NOMO-1 (cell line): Measurements from ENCODE around the gene OPA3.

Source experiments
- DNase-seq, 2 experiments: peaks; one replicate each; lab custom pipeline; 2025; ENCODE audit not compliant: unreplicated experiment in 2 of 2; lab: John Stamatoyannopoulos, UW

The OPA3 gene

DNA sequence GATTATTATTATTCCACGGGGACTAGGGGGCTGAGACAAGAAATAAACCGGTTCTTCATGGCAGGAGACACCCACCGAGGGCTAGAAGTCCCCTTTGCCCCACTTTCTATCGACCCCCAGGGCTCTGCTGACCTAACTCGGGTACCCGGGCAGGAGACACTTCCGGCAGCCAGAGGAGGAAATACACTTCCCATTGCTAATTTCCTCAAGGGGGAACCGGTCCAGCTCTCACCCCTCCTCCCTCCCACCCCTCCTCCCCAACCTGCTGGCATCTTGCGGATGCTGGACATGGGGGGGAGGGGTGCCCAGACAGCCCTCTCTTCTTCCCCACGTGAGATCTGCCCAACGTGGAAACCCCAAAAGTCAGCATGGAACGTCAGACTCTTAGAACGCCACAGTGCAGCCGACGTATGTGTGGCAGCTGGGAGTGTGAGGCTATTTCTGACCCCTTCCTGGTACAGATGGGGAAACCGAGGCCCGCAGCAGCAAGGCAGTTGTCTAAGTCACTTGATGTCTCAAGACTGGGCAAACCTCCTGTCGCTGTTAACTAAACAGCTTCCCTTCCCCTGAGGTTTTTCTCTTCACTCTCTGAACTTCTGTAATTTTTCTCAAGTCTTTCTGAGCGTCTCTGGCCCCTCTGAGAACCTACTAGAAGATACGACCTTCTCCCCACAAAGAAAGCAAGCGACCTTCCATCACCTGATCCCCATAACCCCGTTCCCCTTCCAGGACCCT lies 13.8 kb upstream of the OPA3 start:
- DNase-seq, result peak in 1 of 2 experiments; percentile 53

DNA sequence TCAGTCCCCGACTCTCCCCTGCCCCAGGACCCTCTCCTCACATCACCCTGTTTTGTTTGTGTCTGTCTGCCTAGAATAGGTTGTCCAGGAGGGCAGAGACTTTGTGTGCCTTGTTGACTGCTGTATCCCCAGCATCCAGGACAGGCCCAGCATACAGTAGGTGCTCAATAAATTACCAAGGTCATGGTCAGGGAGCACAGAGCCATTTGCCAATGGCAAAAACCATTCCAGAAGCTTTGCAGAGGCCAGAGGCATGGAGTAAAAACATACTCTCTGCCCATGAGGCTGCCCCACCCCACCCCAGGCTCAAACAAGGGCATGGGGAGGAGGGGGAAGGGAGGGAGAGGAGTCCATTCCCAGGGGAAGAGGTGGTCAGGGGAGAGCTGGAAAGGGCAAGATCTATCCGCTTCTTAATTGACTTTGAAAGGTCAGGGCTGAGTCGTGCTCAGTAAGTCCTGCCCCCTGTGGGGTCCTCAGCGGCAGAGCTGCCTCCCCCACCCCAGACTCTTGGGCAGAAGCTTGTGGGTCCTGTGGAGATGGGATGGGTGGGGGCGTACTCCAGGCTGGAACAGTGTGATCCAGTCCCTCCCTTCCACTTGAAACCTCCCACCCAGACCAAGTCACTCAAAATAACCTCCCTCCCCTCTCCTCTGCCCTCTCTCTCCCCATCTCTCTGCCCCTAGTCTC lies 13.0 kb upstream of the OPA3 start:
- DNase-seq, result no peak

DNA sequence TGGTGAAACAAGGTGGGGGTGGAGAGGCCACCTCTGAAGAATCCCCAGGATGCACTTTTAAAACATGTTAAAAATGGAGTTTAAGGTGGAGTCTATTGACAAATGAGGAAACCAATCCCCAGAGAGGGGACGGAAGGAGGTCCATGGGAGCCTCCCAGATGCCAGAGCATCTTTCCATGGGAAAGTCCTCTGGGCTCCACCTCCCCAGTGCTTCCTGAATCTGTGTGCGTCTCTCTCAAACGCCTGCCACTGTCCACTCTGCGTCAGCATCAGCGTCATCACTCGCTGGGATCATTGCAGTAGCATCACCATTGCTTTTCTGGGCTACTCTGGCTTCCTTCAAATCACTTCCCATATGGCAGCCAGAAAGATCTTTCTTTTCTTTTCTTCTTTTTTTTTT lies 11.2 kb upstream of the OPA3 start:
- no peak for DNase-seq

DNA sequence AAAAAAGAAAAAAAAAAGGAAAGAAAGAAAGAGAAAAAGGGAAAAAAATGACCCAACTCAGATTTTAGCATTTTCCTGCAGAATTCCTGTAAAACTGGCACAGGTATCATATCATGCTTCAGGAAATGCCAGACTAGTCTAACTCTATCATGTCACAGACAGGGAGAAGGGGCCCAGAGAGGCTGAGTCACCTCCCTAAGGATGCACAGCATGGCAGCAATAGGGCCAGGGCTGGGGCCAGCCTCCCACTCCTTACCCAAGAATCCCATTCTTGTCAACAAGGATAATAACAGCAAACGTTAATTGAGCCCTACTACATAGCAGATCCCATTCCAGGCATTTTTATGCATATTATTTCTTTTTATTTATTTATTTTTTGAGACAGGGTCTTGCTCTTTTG lies 8.9 kb upstream of the OPA3 start:
- DNase-seq, result no peak

DNA sequence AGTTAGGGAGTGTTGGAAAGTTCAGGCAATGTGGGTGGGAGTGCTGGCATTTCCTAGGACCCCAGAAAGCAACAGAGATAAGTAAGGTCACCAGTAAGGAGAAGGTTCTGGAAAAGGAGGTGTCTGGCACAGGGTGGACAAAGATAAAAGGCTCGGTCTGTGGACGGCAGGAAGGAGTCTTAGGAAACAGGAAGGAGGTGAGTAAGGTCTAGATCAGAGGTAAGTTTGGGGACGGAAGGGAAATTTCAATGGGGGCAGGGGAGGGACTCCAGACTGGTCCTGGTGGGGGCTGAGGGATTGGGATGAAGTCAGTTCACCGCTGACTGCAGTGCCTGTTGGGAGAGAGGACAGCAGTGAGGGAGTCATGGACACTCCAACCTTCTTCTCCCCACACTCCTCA lies 7.8 kb upstream of the OPA3 start:
- DNase-seq, result no peak

DNA sequence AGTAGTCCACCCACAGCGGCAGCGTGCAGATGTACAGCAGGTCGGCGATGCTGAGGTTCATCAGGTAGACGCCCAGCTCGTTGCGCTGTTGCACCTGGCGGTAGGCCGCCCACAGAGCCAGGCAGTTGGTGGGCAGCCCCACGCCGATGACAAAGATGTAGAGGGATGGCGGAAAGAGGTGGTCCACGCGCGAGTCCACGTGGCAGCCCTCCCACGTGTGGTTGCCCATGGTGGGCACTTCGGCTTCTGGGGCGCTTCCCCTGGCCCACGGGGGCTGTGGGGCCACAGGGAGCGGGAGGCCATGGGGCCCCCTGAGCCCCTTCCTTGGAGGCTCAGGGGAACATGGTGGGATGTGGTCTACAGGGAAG lies 7.0 kb upstream of the OPA3 start:
- no peak for DNase-seq

DNA sequence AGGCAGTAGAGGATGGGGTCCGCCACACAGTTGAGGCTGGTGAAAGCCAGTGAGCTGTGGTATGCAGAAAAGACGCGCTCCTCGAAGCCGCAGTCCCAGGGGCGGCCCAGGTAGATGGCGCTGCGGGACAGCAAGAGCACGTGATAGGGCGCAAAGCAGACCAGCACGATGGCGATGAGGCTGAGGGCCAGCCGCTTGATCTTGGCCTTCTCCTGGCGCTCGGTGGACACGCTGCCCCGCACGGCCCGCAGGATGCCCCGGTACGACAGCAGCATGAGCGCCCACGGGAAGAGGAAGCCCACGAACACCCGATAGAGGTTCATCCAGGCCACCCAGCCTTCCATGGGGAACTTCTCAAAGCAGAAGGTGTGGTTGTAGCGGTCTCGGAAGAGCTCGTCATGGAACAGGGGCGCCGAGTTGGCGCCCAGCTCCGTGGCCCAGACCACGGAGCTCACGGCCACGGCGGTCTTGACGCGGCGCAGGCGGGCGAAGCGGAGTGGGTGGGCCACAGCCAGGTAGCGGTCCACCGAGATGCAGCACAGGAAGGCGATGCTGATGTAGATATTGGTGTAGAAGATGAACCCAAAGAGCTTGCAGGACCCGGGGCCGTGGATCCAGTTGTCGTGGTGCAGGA lies 6.5 kb upstream of the OPA3 start:
- DNase-seq, result no peak

DNA sequence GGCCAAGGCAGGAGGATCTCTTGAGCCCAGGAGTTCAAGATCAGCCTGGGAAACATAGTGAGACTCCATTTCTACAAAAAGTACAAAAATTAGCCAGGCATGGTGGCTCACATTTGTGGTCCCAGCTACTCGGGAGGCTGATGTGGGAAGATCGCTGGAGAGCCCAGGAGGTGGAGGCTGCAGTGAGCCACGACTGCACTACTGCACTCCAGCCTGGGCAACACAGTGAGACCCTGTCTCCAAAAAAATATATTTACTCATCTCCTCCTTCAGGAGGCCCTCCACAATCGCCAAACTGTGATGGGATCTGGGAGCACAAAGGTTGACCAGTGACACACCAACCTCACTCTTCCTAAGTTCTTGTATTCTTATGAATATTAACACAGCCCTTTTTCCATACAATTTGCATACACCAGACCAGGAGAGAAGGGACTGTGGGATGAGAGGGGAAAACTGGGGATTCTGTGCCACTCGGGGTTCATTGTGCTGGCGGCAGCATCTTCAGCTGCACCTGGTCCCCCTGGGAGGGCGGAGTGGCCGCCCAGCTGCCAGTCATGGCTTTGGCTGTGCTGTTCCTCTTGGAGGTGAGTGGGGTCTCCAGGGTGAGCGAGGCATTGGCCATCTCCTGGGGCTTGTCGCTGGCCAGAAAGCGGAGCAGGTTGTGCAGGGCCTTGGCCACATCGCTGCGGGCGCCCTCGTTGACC lies 5.8 kb upstream of the OPA3 start:
- no peak for DNase-seq

DNA sequence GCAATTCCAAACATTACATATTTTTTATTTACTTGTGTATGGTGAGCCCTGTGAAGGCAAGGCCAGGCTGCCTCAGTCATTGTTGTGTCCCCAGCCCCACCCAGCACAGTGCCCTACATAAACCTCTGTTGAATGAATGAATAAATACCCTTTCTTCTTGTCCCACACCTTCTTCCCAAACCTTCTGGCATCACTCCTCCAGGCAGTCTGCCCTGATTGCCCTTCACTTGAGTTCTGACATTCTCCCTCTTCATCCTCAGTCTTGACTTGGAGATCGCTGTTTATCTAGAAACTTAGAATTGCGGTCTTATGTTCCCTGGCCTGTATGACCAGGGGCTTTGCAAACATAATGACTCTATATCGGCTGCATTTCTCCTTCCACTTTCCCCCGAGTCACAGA lies 5.2 kb upstream of the OPA3 start:
- DNase-seq, result no peak

DNA sequence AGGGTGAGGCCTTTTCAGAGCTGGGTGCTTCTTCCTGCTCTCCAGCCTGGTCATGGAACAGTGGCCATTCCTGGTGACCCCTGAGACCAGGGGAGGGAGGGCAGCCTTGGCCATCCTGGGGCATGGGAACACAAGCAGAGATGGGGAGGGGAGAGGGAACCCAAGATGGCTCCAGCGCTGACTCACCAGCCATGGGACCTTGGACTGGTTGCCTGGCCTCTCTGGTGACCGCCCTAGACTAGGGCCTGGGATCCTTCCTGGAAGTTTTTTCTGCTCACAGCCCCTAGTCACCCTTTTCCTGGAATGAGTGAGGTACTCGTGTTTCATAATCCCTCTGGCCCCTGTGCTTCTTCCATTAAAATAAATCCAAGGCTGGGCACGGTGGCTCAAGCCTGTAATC lies 3.3 kb upstream of the OPA3 start:
- no peak for DNase-seq

DNA sequence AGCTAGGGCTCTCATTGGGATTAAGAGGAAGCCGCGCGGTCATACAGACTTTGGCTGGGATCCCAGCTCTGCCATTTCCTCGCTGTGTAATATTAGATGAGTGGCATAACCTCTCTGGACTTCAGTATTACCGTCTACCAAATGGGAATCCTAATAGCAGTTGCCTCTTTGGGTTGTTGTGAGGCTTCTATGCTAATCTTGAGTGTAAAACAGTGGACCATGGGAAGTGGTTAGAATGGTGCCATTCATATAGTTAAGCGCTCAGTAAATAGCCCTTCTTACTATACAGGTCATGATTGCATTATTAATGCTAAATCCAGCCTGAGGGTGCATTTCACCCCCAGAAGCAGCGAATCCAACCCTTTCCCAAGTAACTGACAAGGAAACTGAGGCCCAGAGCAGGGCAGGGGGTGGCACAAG lies 566 bp upstream of the OPA3 start:
- no peak for DNase-seq

DNA sequence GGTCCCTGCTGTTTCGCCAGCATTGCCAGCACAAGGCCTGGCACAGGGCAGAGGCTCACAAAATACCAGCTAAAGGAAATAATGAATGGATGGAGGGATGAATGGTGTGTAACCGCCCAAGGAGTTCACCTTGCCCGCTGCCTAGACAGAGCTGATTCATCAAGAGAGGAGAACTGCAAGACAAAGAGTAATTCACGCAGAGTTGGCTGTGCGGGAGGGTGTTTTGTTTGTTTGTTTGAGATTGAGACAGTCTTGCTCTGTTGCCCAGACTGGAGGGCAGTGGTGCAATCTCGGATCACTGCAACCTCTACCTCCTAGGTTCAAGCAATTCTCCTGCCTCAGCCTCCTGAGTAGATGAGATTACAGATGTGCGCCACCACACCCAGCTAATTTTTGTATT lies 3.0 kb downstream of the OPA3 start:
- no peak for DNase-seq

DNA sequence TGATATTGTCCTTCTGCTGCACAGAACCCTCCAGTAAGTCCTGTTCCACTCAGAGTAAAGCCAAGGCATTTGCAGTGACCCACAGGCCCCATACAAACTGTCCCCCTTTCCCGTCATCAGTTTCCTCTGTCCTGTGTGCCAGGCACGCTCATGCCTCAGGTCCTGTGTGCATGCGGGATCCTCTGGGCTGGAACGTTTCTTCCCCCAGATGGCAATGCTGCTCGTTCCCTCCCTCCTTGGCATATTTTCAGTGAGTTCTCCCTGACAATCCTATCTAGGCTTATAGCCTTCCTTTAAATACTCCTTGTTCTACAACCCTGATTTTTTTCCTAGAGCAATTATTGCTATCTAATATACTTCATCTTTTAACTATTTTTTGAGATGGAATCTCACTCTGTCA lies 5.7 kb downstream of the OPA3 start:
- no peak for DNase-seq

DNA sequence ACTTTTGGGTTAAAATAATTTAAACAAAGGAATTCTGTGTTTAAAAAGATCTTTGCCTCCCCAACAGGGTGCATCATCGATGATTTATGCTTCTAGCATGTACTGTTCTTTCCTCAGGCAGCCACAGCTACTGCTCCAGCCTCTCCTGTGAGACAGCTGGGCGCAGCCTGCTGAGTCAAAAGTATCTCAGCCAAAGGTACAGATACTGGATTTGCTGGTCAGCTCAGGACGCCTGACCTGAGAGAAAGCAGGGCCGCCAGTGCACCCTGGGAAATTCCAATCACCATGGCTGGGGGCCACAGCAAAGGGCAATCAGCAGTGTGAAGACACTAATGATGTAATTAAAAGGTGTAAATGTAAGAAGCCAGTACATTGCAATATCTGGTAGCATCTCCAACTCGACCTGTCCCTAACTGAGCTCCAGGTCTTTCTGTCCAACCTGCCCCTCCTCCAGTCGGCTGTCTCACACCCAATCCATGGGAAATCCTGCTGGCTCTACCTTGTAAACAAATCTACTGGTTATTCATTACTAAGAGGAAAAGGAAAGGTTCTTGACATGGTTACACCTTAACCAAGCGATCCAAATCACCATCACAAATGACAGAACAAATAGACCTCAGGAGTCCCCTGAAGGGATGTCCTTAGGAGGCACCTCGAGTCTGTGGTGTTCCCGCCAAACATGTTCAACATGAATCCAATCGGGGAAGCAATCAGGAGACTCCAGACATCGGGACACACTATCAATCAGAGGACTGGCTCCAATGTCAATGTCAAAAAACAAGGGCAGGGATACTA lies 7.3 kb downstream of the OPA3 start:
- no peak for DNase-seq

DNA sequence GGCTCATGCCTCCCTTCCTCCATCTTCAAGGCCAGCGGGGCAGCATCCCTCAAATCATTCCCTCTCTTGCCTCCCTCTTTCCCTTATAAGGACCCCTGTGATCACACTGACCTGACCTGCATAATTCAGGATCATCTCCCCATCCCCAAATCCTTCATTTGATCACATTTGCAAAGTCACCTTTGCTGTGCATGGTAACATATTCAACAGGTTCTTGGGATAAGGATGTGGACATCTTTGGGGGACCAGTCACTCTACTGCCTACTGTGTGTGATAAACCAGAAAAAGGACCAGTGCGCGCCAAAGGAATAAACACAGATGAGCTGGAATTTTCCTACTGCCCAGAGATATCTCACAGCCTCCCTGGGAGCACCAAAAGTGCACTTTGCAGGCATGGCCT lies 7.9 kb downstream of the OPA3 start:
- DNase-seq, result no peak

DNA sequence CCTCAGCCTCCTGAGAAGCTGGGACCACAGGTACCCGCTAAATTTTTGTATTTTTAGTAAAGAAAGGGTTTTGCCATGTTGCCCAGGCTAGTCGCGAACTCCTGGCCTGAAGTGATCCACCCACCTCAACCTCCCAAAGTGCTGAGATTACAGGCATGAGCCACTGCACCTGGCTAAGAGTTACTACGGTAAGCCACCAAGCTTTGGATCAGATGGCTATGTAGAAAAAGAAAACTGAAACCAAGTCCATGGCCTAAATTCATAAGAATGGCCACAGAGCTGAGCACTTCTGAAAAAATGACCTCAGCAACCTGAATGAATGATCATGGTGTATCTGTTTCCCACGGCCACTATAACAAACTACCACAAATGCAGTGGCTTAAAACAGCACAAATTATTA lies 9.4 kb downstream of the OPA3 start:
- no peak for DNase-seq

DNA sequence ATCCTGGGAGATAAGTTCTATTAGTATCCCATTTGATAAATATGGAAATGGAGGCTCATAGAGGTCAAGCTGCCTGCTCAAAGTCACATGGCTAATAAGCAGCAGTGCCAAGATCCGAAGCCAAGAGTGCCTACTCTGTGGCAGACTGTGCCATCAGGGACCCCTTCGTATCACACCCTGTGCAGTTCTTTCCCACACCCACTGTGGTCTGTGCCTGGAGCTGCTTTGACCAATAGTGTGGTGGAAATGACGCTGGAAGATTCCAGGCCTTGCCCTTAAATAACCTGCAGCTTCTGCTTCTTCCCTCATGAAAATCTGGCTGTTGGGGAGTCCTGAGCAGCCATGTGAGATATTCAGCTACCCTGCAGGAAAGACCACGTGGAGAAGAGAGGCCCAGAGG lies 10.1 kb downstream of the OPA3 start:
- DNase-seq, result no peak

DNA sequence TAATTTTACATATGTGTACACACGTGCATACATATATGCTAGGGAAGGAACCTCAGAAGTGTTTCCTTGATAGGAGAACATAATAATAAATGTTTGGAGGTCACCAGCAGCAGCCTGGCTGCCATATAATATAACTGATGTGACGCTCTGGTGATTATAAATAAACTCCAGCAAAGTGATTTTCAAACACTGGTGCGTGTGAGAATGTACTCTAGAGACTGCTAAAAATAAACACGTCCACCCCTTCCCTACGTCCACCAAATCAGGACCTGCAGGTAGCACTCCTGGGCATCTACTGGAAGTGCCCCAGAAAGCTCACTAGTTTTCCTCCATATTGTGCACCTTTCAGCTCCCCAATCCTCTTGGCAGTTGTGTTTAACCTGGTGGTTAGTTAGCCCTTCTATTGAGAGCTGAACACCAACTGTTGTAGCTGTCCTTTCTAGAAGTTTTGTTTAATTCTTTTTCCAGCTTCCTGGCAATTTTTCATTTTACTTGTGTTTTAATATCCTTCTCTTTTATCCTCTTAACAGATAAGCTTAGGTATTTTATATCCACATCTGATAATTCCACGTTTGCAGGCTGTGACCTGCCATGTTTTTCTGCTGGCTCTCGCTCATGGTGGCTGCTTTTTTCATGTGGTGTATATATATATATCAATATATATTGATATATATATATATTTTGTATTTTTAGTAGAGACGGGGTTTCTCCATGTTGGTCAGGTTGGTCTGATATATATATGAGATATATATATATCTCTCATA lies 13.0 kb downstream of the OPA3 start:
- DNase-seq, result no peak

DNA sequence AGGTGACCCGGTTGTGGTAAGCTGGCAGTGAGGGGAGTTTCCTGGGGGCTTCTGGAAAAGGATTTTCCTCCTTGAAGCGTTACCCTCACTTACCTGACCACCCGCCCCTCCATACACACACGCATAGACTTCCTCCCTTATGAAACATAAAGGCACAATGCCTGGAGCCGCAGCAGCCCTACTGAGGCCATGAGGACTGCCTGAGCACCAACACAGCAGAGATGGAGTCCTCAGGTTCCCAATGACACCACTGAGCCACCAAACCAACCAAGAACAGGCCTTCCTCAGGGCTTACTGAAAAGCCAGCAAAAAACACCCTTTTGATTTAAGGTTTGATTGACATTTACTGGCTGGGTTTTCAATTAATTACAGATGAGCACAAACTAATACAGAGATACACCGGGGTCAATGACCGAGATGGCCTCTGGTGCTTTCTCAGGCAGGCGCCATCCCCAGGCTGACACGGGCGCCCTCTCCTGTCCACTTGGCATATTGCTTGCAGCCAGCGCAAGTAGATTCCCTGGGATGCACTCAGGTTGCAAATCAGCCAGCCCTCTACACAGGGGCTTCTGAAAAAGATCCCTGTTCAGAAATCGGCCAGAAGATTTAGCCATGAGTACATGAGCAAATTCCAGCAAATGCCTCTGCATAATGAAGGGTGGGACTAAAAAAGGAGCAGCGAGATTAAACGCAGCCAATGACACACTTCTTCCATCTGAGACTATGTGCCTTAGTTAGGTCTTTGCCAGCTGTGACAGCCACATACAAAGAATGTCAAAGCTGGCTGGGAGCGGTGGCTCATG lies 14.8 kb downstream of the OPA3 start:
- DNase-seq, result peak; percentile 5 to 6
